Subcutaneous abdominal adipose tissue (tissue), 5 donors: ENCODE measurements around the gene GPR18.
"Not testable (repeated sequence)": the region's sequence is repeated elsewhere in the genome, so short reads cannot be mapped to it uniquely, and the experiment has no call there.

Source experiments
- H3K27ac ChIP-seq: one replicate; pipeline ENCODE4 v1.7.0; 2013; ENCODE audit warnings: low read depth, mild to moderate bottlenecking, inconsistent platforms, low read length, moderate library complexity
- H3K27me3 ChIP-seq, 5 donors: one replicate each; pipeline ENCODE4 v1.7.0; 2013; ENCODE audit warnings: low read length in 5 of 5, inconsistent platforms in 1 of 5; ENCODE audit not compliant: control insufficient read depth in 5 of 5, insufficient read depth in 4 of 5
- H3K36me3 ChIP-seq, 5 donors: one replicate each; pipeline ENCODE4 v1.7.0; 2013; ENCODE audit warnings: low read length in 5 of 5; ENCODE audit not compliant: control insufficient read depth in 5 of 5, insufficient read depth in 5 of 5
- H3K4me1 ChIP-seq, 5 donors: one replicate each; pipeline ENCODE4 v1.7.0; 2013; ENCODE audit warnings: low read length in 5 of 5, mild to moderate bottlenecking in 3 of 5, moderate library complexity in 1 of 5; ENCODE audit not compliant: control insufficient read depth in 5 of 5, insufficient read depth in 5 of 5
- H3K4me3 ChIP-seq, 5 donors: one replicate each; pipeline ENCODE4 v1.7.0; 2013; ENCODE audit warnings: low read length in 5 of 5, low read depth in 1 of 5
- H3K9ac ChIP-seq, 5 donors: one replicate each; pipeline ENCODE4 v1.7.0; 2013; ENCODE audit warnings: low read length in 5 of 5, mild to moderate bottlenecking in 4 of 5, moderate library complexity in 3 of 5
- H3K9me3 ChIP-seq, 5 donors: one replicate each; pipeline ENCODE4 v1.7.0; 2013; ENCODE audit warnings: low read length in 5 of 5; ENCODE audit not compliant: control insufficient read depth in 5 of 5
- donor health status: healthy.
- donor health status: healthy.
- donor health status: healthy.
- donor health status: healthy.
- donor health status: healthy.

The GPR18 gene

GRCh38 chr13:99250982-99251825, 7.0 kb downstream of the GPR18 start:
- Histone ChIP-seq H3K36me3 (peaks cover 7 to 17% (median 8%) of the 10 kb centered on the region in 5 donors), H3K9me3 (no peaks in the 10 kb centered on the region), H3K27me3 (no peaks in the 10 kb centered on the region), H3K27ac (no peak overlapping the region), H3K4me1 (peaks cover 0 to 8% (median 3%) of the 10 kb centered on the region in 5 donors), H3K9ac (no peak overlapping the region), H3K4me3 (no peak overlapping the region)

- not testable (repeated sequence) for H3K27ac ChIP-seq, H3K9ac ChIP-seq, H3K4me1 ChIP-seq, H3K4me3 ChIP-seq, H3K9me3 ChIP-seq, H3K27me3 ChIP-seq
- H3K36me3 ChIP-seq = peaks cover 2 to 12% (median 3%) of the 10 kb centered on the region in 5 donors
These were observed 8.6 kb downstream of the GPR18 start for GRCh38 chr13:99249606-99250005.

- H3K36me3 ChIP-seq = peaks cover 2 to 12% (median 3%) of the 10 kb centered on the region in 5 donors
- not testable (repeated sequence) for H3K27ac ChIP-seq, H3K4me1 ChIP-seq, H3K9me3 ChIP-seq, H3K27me3 ChIP-seq, H3K4me3 ChIP-seq, H3K9ac ChIP-seq
These were observed 9.0 kb downstream of the GPR18 start for GRCh38 chr13:99249178-99249577.

GRCh38 chr13:99246100-99246499, 12.1 kb downstream of the GPR18 start:
- Histone ChIP-seq H3K27ac (no peak overlapping the region), H3K4me1 (no peaks in the 10 kb centered on the region), H3K36me3 (peaks cover 0 to 15% (median 6%) of the 10 kb centered on the region in 5 donors), H3K9me3 (no peaks in the 10 kb centered on the region), H3K9ac (no peak overlapping the region), H3K4me3 (no peak overlapping the region), H3K27me3 (no peaks in the 10 kb centered on the region)

- Histone ChIP-seq H3K36me3 (peaks cover 6 to 20% (median 18%) of the 10 kb centered on the region in 5 donors), H3K9me3 (no peaks in the 10 kb centered on the region), H3K4me1 (peaks cover 0 to 3% (median 2%) of the 10 kb centered on the region in 5 donors), H3K27me3 (no peaks in the 10 kb centered on the region), H3K4me3 (no peak overlapping the region), H3K27ac (no peak overlapping the region), H3K9ac (peak overlapping the region in 1 of 5 donors; percentile 23)
These were observed 20.1 kb downstream of the GPR18 start for GRCh38 chr13:99237981-99238662.

- Histone ChIP-seq H3K27me3 (no peaks in the 10 kb centered on the region), H3K4me1 (peaks cover 0 to 27% (median 16%) of the 10 kb centered on the region in 5 donors), H3K36me3 (peaks cover 0 to 2% (median 0%) of the 10 kb centered on the region in 5 donors), H3K9ac (no peak overlapping the region), H3K9me3 (no peaks in the 10 kb centered on the region), H3K4me3 (no peak overlapping the region), H3K27ac (no peak overlapping the region)
These were observed 26.5 kb downstream of the GPR18 start for GRCh38 chr13:99231721-99232120.

GRCh38 chr13:99230991-99231390, 27.2 kb downstream of the GPR18 start:
- H3K36me3 ChIP-seq = peaks cover 0 to 2% (median 0%) of the 10 kb centered on the region in 5 donors
- no peak overlapping the region for H3K27ac ChIP-seq
- no peaks in the 10 kb centered on the region for H3K27me3 ChIP-seq
- no peak overlapping the region for H3K4me3 ChIP-seq
- no peak overlapping the region for H3K9ac ChIP-seq
- no peaks in the 10 kb centered on the region for H3K9me3 ChIP-seq
- peaks cover 4 to 35% (median 23%) of the 10 kb centered on the region in 5 donors for H3K4me1 ChIP-seq

- H3K4me1 ChIP-seq = peaks cover 4 to 38% (median 27%) of the 10 kb centered on the region in 5 donors
- H3K27ac ChIP-seq, H3K9me3 ChIP-seq, H3K4me3 ChIP-seq, H3K27me3 ChIP-seq, H3K36me3 ChIP-seq, H3K9ac ChIP-seq: not testable (repeated sequence)
These were observed 27.6 kb downstream of the GPR18 start for GRCh38 chr13:99230588-99230987.

- Histone ChIP-seq H3K9me3 (no peaks in the 10 kb centered on the region), H3K4me1 (peaks cover 4 to 46% (median 36%) of the 10 kb centered on the region in 5 donors), H3K4me3 (no peak overlapping the region), H3K27me3 (no peaks in the 10 kb centered on the region), H3K27ac (no peak overlapping the region), H3K36me3 (peaks cover 0 to 2% (median 0%) of the 10 kb centered on the region in 5 donors), H3K9ac (no peak overlapping the region)
These were observed 29.2 kb downstream of the GPR18 start for GRCh38 chr13:99228737-99229691.
